CD4-positive, alpha-beta T cell treated with Interleukin-1 beta for 1 hour (primary cell): ENCODE measurements around the gene NRL.

Source experiments
- DNase-seq, 2 donors: peaks; one replicate each; pipeline ENCODE4 v3.0.0-alpha.2; 2020 to 2022

Gene NRL

GRCh38 chr14:24114532-24115421 lies at the start of gene NRL, which contains the start of gene DCAF11:
Gene NRL, minus strand, starts transcription at chr14:24114949. Its CDS starts 32,101 bp downstream, at chr14:24082848.
Gene DCAF11, plus strand, starts transcription at chr14:24114777. Its CDS starts 818 bp downstream, at chr14:24115595.
- peak; percentile 99 to 100 for DNase-seq

DNA sequence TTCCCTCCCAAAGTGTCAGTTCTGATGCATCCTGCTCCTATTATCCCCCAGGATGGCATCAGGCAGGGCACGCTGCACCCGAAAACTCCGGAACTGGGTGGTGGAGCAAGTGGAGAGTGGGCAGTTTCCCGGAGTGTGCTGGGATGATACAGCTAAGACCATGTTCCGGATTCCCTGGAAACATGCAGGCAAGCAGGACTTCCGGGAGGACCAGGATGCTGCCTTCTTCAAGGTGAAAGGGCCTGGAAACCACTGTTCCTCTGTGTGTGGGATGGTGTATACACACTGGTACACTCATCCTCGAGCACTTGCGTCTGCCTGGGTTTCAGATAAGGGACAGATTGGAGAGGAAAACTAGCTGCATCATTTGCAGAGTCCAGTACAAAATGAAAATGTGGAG lies 47.3 kb upstream of the NRL start:
- DNase-seq, result no peak

DNA sequence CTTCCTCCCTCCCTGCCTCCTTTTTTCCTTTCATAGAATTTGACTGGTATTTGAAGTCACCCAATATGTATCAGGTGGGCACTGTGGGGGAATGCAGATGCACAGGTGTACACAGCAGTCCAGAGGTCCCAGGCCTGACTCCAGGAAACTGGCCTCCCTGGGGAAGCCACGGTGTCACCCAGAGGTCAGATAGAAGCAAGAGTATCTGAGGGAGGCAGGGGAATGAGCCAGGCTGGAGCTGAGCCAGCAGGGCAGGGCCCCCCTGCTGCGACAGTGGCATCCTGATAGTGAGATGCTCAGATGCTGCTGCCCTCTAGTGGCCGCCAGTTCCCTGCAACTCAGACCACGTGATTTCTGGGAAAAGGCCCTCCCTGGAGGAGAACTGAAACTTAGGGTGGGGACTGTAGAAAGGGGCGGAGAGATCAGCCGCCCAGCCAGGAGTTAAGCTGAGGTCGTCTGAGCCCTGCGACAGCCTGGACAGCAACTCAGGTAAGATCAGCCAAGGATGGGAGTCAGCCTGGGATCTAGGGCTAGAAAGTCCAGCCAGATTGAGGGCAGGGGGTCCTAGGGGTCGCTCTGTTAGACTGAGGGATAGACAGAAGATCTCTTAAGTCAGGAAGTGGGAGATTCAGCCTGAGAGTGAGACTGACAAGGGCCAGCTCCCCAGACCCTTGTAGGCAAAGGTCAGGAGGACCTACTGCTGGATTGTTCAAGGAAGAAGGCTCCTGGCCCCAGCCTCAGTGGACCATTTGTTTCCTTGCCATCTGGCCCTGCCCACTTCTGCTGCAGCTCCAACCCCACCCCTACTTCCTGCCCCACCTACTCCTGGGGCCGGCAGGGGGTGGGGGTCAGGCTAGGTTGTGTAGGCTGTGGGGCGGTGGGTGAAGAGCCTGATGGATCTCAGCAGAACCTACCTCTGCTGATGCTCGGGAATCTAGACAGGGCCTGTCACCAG lies 46.4 kb upstream of the NRL start, which contains the start of gene IRF9:
IRF9 (plus strand) TSS at position 416 of the 955 bp plus-strand sequence. CDS start 880 bp downstream, outside the sequence.
- peak; percentile 95 to 98 for DNase-seq

GRCh38 chr14:24160499-24160849 lies 45.7 kb upstream of the NRL start:
- DNase-seq, result no peak

DNA sequence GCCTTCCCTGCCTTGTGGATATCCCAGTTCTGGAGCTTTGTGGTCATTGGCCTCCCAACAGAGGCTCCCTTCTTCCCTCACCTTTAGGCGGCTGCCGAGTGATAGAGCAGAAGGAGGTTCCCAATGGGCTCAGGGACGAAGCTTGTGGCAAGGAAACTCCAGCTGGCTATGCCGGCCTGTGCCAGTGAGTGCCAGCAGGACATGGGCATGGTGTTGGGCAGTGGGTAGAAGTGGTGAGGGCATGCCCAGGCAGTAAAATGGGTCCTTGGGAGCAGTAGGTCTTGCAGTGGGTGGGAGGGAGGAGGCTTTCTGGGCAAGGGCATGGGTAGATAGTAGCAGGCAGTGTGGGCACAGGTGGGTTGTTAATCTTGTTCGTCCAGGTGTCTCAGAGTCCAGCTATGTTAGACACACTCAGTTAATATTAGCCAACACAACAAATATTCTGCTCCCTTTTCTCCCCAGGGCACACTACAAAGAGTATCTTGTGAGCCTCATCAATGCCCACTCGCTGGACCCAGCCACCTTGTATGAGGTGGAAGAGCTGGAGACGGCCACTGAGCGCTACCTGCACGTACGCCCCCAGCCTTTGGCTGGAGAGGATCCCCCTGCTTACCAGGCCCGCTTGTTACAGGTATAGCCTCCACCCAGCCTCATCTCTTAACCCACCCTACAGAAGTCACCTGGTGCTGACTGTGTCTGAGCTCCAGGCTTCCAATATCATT lies 45.2 kb upstream of the NRL start:
- DNase-seq, result no peak

GRCh38 chr14:24157331-24157730 lies 42.6 kb upstream of the NRL start:
- no peak for DNase-seq

DNA sequence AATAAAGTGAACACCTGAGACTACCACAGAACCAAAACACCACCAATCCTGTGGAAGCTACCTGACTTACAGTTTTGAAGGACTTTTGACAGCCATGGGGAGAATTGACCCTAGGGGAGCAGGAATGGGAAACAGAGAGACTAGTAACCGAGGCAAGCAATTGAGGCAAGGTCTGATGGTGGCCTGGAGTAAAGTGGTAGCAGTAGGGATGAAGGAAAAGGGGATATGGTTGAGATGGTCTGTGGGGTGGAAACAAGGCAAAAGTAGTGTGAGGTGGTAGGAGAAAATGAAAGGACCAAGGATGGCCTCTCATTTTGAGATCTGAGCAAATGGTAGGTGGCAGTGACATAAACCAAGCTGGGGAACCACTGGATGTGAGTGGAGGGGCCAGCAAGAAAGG lies 42.1 kb upstream of the NRL start:
- DNase-seq, result no peak

- no peak for DNase-seq
Observed at GRCh38 chr14:24155100-24155499, 40.4 kb upstream of the NRL start.

- no peak for DNase-seq
Observed at GRCh38 chr14:24151404-24152080, 36.8 kb upstream of the NRL start.

GRCh38 chr14:24150993-24151392 lies 36.2 kb upstream of the NRL start:
- no peak for DNase-seq

DNA sequence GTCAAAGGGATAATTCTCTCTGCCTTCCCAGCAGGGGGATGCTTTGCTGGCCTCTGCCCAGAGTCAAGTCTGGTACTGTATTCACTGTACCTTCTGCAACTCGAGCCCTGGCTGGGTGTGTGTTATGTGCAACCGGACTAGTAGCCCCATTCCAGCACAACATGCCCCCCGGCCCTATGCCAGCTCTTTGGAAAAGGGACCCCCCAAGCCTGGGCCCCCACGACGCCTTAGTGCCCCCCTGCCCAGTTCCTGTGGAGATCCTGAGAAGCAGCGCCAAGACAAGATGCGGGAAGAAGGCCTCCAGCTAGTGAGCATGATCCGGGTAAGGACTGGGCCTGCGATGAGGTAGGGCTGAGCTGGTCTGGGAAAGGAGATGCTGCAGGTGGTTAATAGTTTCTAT lies 35.8 kb upstream of the NRL start:
- DNase-seq, result no peak

GRCh38 chr14:24150061-24150460 lies 35.3 kb upstream of the NRL start:
- DNase-seq, result no peak

DNA sequence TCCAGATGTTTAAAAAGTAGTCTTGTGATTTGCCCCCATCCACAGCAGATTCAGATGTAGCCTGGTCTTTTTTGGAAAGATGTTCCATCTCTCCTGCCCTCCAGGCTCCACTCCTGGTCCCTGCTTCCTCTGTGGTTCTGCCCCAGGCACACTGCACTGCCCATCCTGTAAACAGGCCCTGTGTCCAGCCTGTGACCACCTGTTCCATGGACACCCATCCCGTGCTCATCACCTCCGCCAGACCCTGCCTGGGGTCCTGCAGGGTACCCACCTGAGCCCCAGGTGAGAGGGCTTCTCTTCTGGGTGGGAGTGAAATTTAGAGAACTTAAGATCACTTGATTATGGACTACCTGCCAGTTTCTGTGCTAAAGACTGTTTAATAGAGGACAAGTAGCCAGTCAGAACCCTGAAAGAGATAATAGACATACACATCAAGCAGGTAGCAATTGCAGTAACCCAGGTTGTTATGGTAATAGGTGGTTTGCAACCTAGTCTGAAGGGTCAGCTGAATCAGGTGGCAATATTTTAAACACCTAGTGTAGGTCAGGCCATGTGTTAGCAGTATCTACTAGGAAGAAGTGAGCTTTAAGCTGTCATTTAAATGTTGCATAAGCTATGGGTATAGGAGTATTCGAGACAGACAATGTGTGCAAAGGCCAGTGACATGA lies 34.7 kb upstream of the NRL start:
- no peak for DNase-seq

DNA sequence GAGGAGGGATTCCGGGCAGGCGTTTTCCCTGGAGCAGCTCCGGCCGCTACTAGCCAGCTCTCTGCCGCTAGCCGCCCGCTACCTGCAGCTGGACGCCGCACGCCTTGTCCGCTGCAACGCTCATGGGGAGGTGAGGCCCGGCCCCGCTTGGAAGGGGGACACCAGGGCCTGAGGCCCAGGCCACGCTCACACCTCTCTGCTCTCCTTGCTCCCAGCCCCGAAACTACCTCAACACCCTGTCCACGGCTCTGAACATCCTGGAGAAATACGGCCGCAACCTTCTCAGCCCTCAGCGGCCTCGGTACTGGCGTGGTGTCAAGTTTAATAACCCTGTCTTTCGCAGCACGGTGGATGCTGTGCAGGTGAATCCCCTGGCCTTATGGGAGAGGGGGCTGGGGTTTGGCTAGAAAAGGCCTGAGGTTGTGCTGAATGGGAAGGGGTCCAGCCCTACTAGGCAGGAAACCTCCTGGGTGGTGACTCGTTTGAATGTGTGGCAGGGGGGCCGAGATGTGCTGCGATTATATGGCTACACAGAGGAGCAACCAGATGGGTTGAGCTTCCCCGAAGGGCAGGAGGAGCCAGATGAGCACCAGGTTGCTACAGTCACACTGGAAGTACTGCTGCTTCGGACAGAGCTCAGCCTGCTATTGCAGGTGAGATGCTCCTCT lies 33.1 kb upstream of the NRL start:
- no peak for DNase-seq

DNA sequence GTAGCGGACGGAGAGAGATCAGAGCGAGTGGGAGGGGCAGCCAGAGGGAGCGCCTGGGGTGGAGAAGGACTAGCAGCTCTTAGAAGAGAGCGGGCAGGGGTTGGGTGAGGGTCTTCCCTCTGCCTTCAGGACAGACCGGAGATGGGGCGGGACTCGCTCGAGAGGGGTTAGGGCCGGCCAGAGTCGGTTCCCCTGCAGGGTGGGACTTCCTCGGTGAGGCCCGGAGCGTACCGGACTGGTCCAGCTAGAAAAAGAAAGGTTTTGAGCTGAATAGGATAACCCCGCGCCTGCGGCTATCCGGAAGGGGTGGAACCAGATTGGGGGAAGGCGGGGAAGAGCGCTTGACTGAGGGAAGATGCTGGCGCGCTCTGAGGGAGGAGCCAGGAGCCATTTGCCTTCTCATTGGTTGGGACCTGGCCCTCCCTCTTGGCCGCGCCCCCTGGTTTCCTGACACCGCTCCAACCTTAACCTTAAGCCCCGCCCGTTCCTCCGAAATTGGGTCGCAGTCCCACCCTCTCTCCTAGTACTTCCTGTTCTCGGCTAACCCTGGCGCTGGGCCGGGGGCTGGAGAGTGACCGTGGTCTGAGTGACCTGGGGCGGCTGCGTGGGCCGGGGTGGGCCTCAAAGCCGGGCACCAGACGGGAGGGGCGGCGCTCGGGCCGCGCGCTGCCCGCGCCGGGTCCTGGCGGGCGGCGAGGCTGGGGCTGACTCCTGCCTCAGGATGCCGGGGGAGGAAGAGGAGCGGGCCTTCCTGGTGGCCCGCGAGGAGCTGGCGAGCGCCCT lies 32.4 kb upstream of the NRL start, which contains the start of gene RNF31:
RNF31 (plus strand) TSS at position 521 of the 783 bp plus-strand sequence; CDS start at position 722, 201 bp downstream.
- DNase-seq, result peak; percentile 97

DNA sequence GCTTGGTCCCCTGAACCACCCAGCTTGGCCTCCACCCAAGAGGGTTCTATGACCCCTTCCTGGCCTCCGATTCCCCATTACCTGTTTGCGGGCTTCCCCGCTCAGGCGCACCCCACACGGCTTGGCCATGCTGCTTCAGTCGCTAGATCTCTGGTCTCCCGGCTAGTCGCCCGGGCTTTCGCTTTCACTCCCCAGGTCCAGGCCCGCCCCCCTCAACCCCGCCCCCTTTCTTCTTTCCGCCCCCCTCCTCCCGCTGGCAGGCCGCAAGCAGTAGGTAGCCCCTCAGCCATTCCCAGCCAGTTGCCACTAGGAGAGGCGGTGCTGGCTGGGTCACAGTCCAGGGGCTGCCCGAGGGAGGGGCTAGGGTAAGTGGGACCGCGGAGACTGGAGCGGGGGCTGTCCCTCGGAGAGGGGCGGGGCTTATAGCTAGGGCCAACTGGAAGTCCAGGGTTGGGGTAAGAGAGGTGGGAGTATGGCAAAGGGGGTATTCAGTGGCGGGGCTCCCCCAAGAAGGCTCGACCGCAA lies 31.8 kb upstream of the NRL start, which contains the start of gene PSME2:
PSME2 (minus strand) TSS at position 158 of the 525 bp plus-strand sequence; CDS start at position 129, 29 bp downstream.
- DNase-seq, result peak; percentile 87 to 92

DNA sequence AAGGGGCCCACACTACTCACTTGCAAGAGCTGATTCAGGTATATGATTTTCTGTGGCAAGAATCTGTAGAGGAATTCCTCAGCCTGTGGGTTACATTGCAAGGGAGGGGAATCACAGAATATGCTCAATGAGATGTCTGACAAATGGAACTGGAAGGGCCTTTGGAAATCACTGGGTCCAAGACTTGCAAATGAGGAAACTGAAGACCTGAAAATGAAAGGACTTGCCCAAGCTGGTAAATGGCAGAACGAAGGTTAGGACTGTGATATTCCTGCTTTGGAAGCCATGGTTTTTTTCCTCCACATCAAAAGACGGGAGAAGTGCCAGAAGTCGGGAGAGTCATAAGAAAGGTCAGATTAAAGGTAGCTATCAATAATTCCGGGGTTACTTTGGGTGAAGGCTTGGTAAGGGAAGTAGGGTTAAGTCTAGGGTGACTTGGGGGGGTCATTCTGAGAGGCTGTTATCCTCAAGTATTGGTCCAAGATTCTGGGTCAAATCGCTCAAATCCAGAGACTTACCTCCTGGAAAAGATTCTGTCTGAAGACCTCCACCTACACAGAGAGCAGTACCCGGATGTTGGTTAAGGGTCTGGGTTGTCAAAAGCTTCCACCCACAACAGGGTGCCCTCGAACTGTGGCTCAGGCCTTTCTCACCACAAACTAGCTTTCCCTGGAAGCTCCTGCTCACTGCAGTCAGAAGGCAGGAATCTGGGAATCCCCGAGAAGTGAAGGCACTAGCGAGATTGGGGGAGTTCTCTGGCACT lies 31.1 kb upstream of the NRL start:
- no peak for DNase-seq

GRCh38 chr14:24145219-24145618 lies 30.5 kb upstream of the NRL start:
- no peak for DNase-seq

DNA sequence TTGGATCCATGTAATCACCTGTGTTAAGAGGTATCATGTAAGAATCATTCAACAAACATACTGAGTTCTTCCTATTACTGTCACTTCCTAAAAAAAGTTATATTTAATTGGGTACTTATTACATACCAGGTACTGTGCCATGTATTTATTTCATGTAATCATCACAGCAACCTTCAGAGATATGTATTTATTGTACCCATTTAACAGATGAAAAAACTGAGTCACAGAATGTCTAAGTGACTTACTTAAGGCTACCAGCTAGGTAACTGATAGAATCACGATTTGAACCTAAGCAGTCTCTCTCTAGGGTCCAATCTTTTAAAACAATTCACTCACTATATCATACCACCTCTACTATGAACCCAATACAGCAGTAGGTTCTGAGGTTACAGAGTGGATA lies 29.7 kb upstream of the NRL start:
- no peak for DNase-seq
